NCI-H1105 (cell line): ENCODE results near the gene SERHL2.
"Not testable (repeated sequence)": the region's sequence is repeated elsewhere in the genome, so short reads cannot be mapped to it uniquely, and the experiment has no call there.

Experiments
- DNase-seq: peaks from one replicate; lab custom pipeline; 2025; lab: John Stamatoyannopoulos, UW

The SERHL2 gene

GRCh38 chr22:42536166-42536565, 17.6 kb upstream of the SERHL2 start:
- DNase-seq, result no peak

GRCh38 chr22:42536634-42537033, 17.1 kb upstream of the SERHL2 start:
- DNase-seq, result not testable (repeated sequence)

GRCh38 chr22:42537199-42537831, 16.4 kb upstream of the SERHL2 start:
- not testable (repeated sequence) for DNase-seq

GRCh38 chr22:42539236-42539771, 14.5 kb upstream of the SERHL2 start:
- DNase-seq, result not testable (repeated sequence)

GRCh38 chr22:42544686-42545085, 9.1 kb upstream of the SERHL2 start:
- no peak for DNase-seq

GRCh38 chr22:42547562-42547961, 6.2 kb upstream of the SERHL2 start:
- DNase-seq, result no peak

GRCh38 chr22:42548126-42548525, 5.6 kb upstream of the SERHL2 start:
- DNase-seq, result not testable (repeated sequence)

- no peak for DNase-seq
Measured at GRCh38 chr22:42548597-42549330, 5.0 kb upstream of the SERHL2 start.

GRCh38 chr22:42549331-42550060, 4.3 kb upstream of the SERHL2 start:
- no peak for DNase-seq

- not testable (repeated sequence) for DNase-seq
Measured at GRCh38 chr22:42552294-42552647, 1.5 kb upstream of the SERHL2 start.

- no peak for DNase-seq
Measured at GRCh38 chr22:42560381-42560780, 6.6 kb downstream of the SERHL2 start.

GRCh38 chr22:42560781-42561180, 7.0 kb downstream of the SERHL2 start:
- DNase-seq, result no peak

GRCh38 chr22:42561856-42562255, 8.1 kb downstream of the SERHL2 start:
- no peak for DNase-seq

GRCh38 chr22:42562279-42562678, 8.5 kb downstream of the SERHL2 start:
- no peak for DNase-seq

- DNase-seq, result no peak
Measured at GRCh38 chr22:42562684-42563083, 8.9 kb downstream of the SERHL2 start.

GRCh38 chr22:42563943-42564342, 10.2 kb downstream of the SERHL2 start:
- DNase-seq, result not testable (repeated sequence)

GRCh38 chr22:42564699-42565098, 10.9 kb downstream of the SERHL2 start:
- no peak for DNase-seq

- no peak for DNase-seq
Measured at GRCh38 chr22:42565956-42566355, 12.2 kb downstream of the SERHL2 start.

- not testable (repeated sequence) for DNase-seq
Measured at GRCh38 chr22:42567950-42568349, 14.2 kb downstream of the SERHL2 start.

GRCh38 chr22:42570580-42570979, 16.8 kb downstream of the SERHL2 start:
- DNase-seq, result not testable (repeated sequence)

GRCh38 chr22:42571068-42571467, 17.3 kb downstream of the SERHL2 start:
- DNase-seq, result not testable (repeated sequence)

- DNase-seq, result not testable (repeated sequence)
Measured at GRCh38 chr22:42574046-42574445, 20.3 kb downstream of the SERHL2 start.

GRCh38 chr22:42574468-42574867, 20.7 kb downstream of the SERHL2 start:
- DNase-seq, result not testable (repeated sequence)
